Measurements from ENCODE around the gene DBX1.

- TF ChIP-seq CTCF (IDR thresholded peaks at IDR 0.05) (no peak), POLR2A (IDR thresholded peaks at IDR 0.05; ENCODE audit: low read depth) (no peak), POLR2AphosphoS5 (IDR thresholded peaks at IDR 0.05) (no peak)
Measured at GRCh38 chr11:20156280-20156875, 3.9 kb downstream of the DBX1 start.

All from esophagus muscularis mucosa (tissue), 3 donors.